ENCODE data around the gene CHRM1.

The CHRM1 gene

GRCh38 chr11:62925745-62926679 lies 4.8 kb upstream of the CHRM1 start:
- no peak for DNase-seq (ENCODE audit: low read depth in 1 of 2, low spot score in 1 of 2)
- peaks cover 77% of the 10 kb centered on the region for H3K27me3 ChIP-seq (ENCODE audit: insufficient read depth, poor library complexity, severe bottlenecking)
- no peak overlapping the region for H3K27ac ChIP-seq (replicated peaks)
- no peak overlapping the region for H3K4me3 ChIP-seq (replicated peaks; ENCODE audit: insufficient read depth, low read length)
- TF ChIP-seq SPI1 (IDR thresholded peaks at IDR 0.05; ENCODE audit: borderline replicate concordance, low read depth) (no peak), REST (IDR thresholded peaks at IDR 0.05; ENCODE audit: insufficient replicate concordance, low read depth) (no peak), GABPA (IDR thresholded peaks at IDR 0.05; ENCODE audit: low read depth) (no peak), POLR2AphosphoS5 (IDR thresholded peaks at IDR 0.05; ENCODE audit: low read depth) (no peak), CTCF (IDR thresholded peaks at IDR 0.05; ENCODE audit: insufficient read depth, low read length) (no peak)

- no peak for DNase-seq (ENCODE audit: low read depth in 1 of 2, low spot score in 1 of 2)
- TF ChIP-seq SPI1 (IDR thresholded peaks at IDR 0.05; ENCODE audit: borderline replicate concordance, low read depth) (no peak), POLR2AphosphoS5 (IDR thresholded peaks at IDR 0.05; ENCODE audit: low read depth) (no peak), GABPA (IDR thresholded peaks at IDR 0.05; ENCODE audit: low read depth) (no peak), REST (IDR thresholded peaks at IDR 0.05; ENCODE audit: insufficient replicate concordance, low read depth) (no peak), CTCF (IDR thresholded peaks at IDR 0.05; ENCODE audit: insufficient read depth, low read length) (no peak)
- peaks cover 73% of the 10 kb centered on the region for H3K27me3 ChIP-seq (ENCODE audit: insufficient read depth, poor library complexity, severe bottlenecking)
- no peak overlapping the region for H3K27ac ChIP-seq (replicated peaks)
- H3K4me3 ChIP-seq (replicated peaks; ENCODE audit: insufficient read depth, low read length) = no peak overlapping the region
Measured at GRCh38 chr11:62925308-62925707, 4.1 kb upstream of the CHRM1 start.

- TF ChIP-seq POLR2AphosphoS5 (IDR thresholded peaks at IDR 0.05; ENCODE audit: low read depth) (no peak), REST (IDR thresholded peaks at IDR 0.05; ENCODE audit: insufficient replicate concordance, low read depth) (no peak), CTCF (IDR thresholded peaks at IDR 0.05; ENCODE audit: insufficient read depth, low read length) (no peak), GABPA (IDR thresholded peaks at IDR 0.05; ENCODE audit: low read depth) (no peak), SPI1 (IDR thresholded peaks at IDR 0.05; ENCODE audit: borderline replicate concordance, low read depth) (no peak)
- no peak overlapping the region for H3K27ac ChIP-seq (replicated peaks)
- peaks cover 71% of the 10 kb centered on the region for H3K27me3 ChIP-seq (ENCODE audit: insufficient read depth, poor library complexity, severe bottlenecking)
- no peak overlapping the region for H3K4me3 ChIP-seq (replicated peaks; ENCODE audit: insufficient read depth, low read length)
- DNase-seq (ENCODE audit: low read depth in 1 of 2, low spot score in 1 of 2) = no peak
Measured at GRCh38 chr11:62923601-62924411, 2.6 kb upstream of the CHRM1 start.

Measured in HL-60 (cell line).